MM.1S (cell line): ENCODE data around the gene MMP24.

Source experiments
- CTCF ChIP-seq: fragments of 300-600 bp; sonication (generic); IDR thresholded peaks from 2 replicates; pipeline ENCODE4 v1.5.1; 2016; ENCODE audit warnings: antibody characterized with exemption, low read length, mixed read lengths
- EZH2 ChIP-seq: fragments of 300-600 bp; sonication (generic); optimal IDR thresholded peaks from 2 replicates; pipeline ENCODE3; 2017; ENCODE audit warnings: low read depth, mild to moderate bottlenecking, antibody characterized with exemption, low read length, mixed read lengths

DNA sequence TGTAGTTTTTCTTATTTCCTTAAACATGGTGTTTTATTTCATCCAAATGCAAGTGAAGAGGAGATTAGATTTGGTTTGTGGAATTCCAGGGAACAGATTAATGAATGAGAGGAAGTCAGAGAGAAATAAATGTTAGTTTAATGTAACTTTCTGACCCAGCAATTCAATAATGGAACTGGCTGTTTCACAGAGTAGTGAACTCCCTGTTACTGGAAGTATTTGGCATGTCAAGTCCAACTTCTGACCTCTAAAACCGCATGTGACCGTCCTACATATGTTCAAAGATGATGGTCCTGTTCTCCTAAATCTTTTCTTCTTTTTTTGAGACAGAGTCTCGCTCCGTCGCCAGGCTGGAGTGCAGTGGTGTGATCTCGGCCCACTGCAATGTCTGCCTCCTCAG lies 35.9 kb upstream of the MMP24 start:
- TF ChIP-seq CTCF (no peak), EZH2 (no peak)
